Measurements from ENCODE around the gene WDR17.

- TF ChIP-seq GATA2 (IDR thresholded peaks at IDR 0.05; ENCODE audit: low read depth, low read length): no peak
- no peak for TF ChIP-seq GATA3 (IDR thresholded peaks at IDR 0.05; ENCODE audit: low read depth, low read length)
These were observed 124.5 kb downstream of the WDR17 start for GRCh38 chr4:176189891-176190795.
